Activated T-helper 9 cell treated with anti-CD3 and anti-CD28 coated beads, Interleukin-2, amount 50 U/mL, for 16 hours (primary cell): ENCODE results near the gene PLEKHA3.
"Not testable (repeated sequence)": the region's sequence is repeated elsewhere in the genome, so short reads cannot be mapped to it uniquely, and the experiment has no call there.

Experiments used
- DNase-seq: peaks from one replicate; pipeline ENCODE4 v3.0.0-alpha.2; 2020; ENCODE audit warnings: low read depth

The PLEKHA3 gene

GRCh38 chr2:178479275-178479616 is 1.0 kb upstream of the PLEKHA3 start:
- DNase-seq, result no peak

GRCh38 chr2:178479758-178480226 is 465 bp upstream of the PLEKHA3 start:
- no peak for DNase-seq

DNA sequence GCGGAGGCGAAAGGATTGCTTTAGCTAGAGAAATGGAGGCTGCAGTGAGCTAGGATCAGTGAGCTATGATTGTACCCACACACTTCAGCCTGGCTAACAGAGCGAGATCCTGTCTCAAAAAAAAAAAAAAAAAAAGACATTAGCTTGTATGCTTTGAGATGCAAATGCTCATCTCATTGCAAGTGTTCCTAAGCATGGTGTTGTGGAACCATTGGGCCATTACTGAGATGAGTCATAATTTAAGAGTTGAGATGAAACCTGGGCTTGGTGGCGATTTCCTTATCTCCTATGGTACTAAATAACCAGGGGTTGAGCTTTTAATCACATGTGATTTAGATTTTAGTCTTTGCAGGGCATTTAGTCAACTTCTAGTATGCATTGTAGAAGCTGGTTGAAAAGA is 2.2 kb downstream of the PLEKHA3 start:
- DNase-seq, result no peak

- no peak for DNase-seq
These were observed 4.2 kb downstream of the PLEKHA3 start for GRCh38 chr2:178484245-178485041.

GRCh38 chr2:178485356-178485755 is 5.1 kb downstream of the PLEKHA3 start:
- DNase-seq, result no peak

GRCh38 chr2:178491612-178492011 is 11.4 kb downstream of the PLEKHA3 start:
- no peak for DNase-seq

DNA sequence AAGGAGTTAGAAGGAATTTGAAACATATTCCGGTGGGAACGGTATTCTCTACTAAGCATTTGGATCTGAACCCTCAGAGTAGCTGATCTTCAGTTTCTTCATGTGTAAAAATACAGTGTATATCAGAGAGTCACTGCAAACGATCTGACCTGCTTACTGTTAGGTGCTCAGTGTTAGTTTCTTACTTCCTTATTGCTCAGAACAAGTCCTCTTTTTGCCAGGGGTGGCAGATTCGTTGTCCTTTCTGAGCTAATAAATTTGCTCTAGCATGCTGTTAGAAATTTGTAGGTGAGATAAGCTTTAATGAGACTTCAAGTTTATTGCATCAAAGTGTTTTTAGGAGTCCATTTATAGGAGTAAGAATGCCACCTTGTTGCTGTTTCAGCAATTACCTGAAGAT is 15.8 kb downstream of the PLEKHA3 start:
- DNase-seq, result no peak

GRCh38 chr2:178498137-178498536 is 17.9 kb downstream of the PLEKHA3 start:
- no peak for DNase-seq

GRCh38 chr2:178499640-178500039 is 19.4 kb downstream of the PLEKHA3 start:
- DNase-seq, result no peak

DNA sequence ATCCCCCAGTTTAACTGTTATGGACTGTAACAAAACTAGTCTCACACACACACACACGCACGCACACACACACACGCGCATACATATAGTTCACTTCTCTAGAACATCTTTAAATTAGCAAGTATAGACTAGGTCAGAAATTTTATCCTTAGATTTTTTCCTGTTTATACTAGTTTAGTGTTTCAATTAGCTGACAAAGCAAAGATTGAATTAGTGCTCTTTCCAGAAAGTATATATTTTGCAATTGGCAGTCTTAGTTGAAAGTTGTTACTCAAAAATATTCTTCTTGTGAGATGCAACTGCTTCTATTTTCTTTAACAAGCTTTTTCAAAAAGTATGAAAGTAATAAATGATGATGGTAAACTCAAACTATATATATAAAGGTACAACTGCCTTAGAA is 22.5 kb downstream of the PLEKHA3 start:
- no peak for DNase-seq

- DNase-seq, result no peak
These were observed 25.8 kb downstream of the PLEKHA3 start for GRCh38 chr2:178506101-178506500.

- no peak for DNase-seq
These were observed 26.3 kb downstream of the PLEKHA3 start for GRCh38 chr2:178506524-178506923.

DNA sequence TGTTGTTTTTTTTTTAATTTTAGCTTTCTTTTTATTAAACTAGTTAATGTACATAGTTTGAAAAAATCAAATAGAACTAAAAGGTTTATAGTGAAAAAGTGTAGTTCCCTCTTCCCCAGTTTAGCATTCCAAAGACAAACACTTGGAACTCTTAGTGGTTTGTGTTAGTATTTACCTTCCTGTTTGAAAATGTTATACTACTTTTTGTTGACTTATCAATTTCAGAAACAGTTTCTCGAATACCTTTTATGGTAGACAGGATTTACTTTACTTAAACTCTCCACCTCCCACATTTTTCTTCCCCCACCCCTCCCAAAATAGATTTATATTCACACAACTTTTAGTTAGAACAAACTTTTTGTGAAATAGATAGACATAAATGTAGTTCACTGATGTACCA is 26.7 kb downstream of the PLEKHA3 start:
- DNase-seq, result no peak

DNA sequence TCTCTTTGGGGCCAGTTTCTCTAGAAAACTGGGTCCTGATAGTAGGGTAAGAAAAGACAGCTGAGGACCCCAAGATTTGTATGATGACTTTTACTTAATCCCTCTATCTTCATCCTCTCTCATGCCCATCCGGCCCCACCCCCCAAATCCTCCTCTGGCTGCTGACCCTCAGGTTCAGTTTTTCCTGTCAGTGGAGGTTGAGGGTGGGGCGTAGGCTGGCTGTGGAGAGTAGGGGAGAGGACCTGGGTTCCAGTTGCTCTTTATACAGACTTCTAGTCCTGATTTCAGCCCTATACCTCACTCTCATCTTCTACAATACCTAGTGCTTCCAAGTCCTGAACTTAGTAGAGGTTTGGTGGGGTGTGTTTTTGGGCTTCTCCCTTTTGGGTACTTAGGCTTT is 28.4 kb downstream of the PLEKHA3 start:
- no peak for DNase-seq

DNA sequence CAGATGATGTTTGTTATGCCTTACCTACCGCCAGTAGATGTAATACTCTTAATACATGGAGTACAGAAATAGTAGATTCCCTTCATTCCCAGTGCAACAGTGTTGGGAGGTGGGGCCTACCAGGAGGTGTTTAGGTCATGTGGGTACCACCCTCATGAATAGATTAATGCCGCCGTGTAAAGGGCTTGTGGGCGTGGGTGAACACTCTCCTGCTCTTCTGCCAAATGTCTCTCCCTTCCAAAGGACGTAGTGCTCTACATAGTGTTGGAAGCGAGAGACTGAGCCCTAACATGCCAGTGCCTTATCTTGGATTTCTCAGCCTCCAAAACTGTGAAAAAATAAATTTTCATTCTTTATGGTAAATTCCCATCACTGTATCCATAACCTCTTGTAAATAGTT is 30.1 kb downstream of the PLEKHA3 start:
- no peak for DNase-seq

GRCh38 chr2:178512484-178512883 is 32.2 kb downstream of the PLEKHA3 start:
- DNase-seq, result no peak

- no peak for DNase-seq
These were observed 33.6 kb downstream of the PLEKHA3 start for GRCh38 chr2:178513876-178514275.

DNA sequence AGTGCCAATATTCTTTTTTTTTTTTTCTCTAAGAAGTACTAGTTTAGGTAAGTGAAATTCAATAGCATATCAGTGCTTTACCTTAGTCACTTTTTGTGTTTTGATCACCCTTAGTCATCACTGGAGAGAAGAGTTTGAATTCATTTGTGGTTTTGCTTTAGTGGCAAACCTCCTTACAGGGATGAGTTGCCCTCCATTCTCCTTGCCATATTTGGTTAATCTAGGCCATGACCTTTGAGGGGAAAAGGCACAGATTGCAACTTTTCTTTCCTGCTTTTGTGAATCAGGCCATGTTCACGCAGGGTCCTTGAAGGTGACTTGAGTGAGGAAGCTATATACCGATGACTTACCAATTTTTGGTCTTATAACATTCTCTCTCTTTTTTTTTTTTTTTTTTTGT is 34.4 kb downstream of the PLEKHA3 start:
- DNase-seq, result peak; percentile 12

DNA sequence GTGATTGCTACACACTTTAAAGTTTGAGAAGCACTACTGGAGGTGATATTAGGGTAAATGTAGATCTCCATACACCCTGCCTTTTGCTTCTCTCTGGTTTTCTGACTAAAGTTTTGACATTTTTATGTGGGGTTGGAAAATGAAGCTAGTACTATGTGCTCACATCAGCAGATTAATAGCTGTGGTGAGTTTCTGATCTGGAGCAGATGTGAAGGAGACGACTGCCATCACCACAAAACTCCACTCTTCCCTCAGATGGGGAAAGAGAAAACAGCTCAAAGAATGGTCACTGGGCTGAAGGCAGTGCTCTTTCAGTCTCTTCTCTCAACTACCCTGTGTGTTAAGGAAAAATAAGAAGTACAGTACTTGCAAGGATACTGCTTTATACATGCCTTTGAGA is 37.2 kb downstream of the PLEKHA3 start:
- DNase-seq, result no peak

DNA sequence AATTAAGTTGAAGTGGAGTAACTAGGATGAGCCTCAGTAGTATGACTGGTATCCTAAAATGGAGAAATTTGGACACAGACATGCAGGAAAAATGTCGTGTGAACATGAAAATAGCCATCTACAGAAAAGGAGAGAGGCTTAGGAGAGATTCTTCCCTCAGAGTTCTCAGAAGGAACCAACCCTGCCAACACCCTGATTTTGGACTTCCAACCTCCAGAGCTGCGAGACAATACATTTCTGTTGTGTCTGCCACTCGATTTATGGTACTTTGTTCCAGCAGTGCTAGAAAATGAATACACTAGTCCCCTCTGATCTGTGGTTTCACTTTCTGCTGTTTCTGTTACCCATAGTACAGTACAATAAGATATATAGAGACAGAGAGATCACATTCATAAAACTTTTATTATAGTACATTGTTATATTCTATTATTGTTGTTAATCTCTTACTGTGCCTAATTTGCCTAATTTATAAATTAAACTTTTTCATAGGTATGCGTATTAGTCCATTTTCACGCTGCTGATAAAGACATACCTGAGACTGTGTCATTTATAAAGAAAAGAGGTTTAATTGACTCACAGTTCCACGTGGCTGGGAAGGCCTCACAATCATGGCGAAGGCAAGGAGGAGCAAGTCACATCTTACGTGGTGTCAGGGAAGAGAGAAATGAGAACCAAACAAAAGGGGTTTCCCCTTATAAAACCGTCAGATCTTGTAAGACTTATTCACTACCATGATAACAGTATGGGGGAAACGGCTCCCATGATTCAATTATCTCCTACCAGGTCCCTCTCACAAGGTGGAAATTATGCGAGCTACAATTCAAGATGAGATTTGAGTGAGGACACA is 41.3 kb downstream of the PLEKHA3 start:
- peak; percentile 14 for DNase-seq

- peak; percentile 76 for DNase-seq
These were observed 42.8 kb downstream of the PLEKHA3 start for GRCh38 chr2:178522950-178523595.

GRCh38 chr2:178523596-178524134 is 43.4 kb downstream of the PLEKHA3 start:
- DNase-seq, result no peak

DNA sequence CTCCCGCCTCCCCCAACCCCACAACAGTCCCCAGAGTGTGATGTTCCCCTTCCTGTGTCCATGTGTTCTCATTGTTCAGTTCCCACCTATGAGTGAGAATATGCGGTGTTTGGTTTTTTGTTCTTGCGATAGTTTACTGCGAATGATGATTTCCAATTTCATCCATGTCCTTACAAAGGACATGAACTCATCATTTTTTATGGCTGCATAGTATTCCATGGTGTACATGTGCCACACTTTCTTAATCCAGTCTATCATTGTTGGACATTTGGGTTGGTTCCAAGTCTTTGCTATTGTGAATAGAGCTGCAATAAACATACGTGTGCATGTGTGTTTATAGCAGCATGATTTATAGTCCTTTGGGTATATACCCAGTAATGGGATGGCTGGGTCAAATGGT is 44.8 kb downstream of the PLEKHA3 start:
- DNase-seq, result not testable (repeated sequence)
